Measurements from ENCODE around the gene STARD3NL. TPM values are rescaled to one million over a fixed set of nuclear protein-coding genes. Genes with fewer than 3 reads are reported as not detected.
"Not testable (repeated sequence)": the region's sequence is repeated elsewhere in the genome, so short reads cannot be mapped to it uniquely, and the experiment has no call there.

STARD3NL gene
- total RNA-seq, 1 donor from 2014 or later: 104 TPM

GRCh38 chr7:38215735-38216670 lies 38.0 kb downstream of the STARD3NL start:
- no peak for FAIRE-seq

GRCh38 chr7:38217672-38218071 lies 39.6 kb downstream of the STARD3NL start:
- FAIRE-seq (no peak), DNase-seq (ENCODE audit: low spot score in 2 of 2) (no peak)

More at GRCh38 chr7:38215735-38216670, 38.0 kb downstream of the STARD3NL start:
- peak; percentile 23 to 57 for DNase-seq (ENCODE audit: low spot score in 2 of 2)

- DNase-seq (ENCODE audit: low spot score in 2 of 2) (no peak), FAIRE-seq (no peak)
Measured at GRCh38 chr7:38220452-38220851, 42.4 kb downstream of the STARD3NL start.

GRCh38 chr7:38222481-38223096 lies 44.5 kb downstream of the STARD3NL start:
- FAIRE-seq: peak; percentile 60

GRCh38 chr7:38223306-38223705 lies 45.3 kb downstream of the STARD3NL start:
- no peak for FAIRE-seq
- DNase-seq (ENCODE audit: low spot score in 2 of 2): no peak

More at GRCh38 chr7:38222481-38223096, 44.5 kb downstream of the STARD3NL start:
- peak; percentile 6 to 27 for DNase-seq (ENCODE audit: low spot score in 2 of 2)

- DNase-seq (ENCODE audit: low spot score in 2 of 2) (no peak), FAIRE-seq (no peak)
Measured at GRCh38 chr7:38224392-38224791, 46.3 kb downstream of the STARD3NL start.

GRCh38 chr7:38229386-38229785 lies 51.3 kb downstream of the STARD3NL start:
- DNase-seq (ENCODE audit: low spot score in 2 of 2): no peak
- no peak for FAIRE-seq

GRCh38 chr7:38229884-38230642 lies 52.0 kb downstream of the STARD3NL start:
- FAIRE-seq (no peak), DNase-seq (ENCODE audit: low spot score in 2 of 2) (no peak)

GRCh38 chr7:38232502-38233366 lies 54.7 kb downstream of the STARD3NL start:
- DNase-seq (ENCODE audit: low spot score in 2 of 2): no peak
- no peak for FAIRE-seq

GRCh38 chr7:38234759-38235158 lies 56.7 kb downstream of the STARD3NL start:
- not testable (repeated sequence) for FAIRE-seq

GRCh38 chr7:38235606-38236005 lies 57.6 kb downstream of the STARD3NL start:
- FAIRE-seq (no peak), DNase-seq (ENCODE audit: low spot score in 2 of 2) (no peak)

More at GRCh38 chr7:38234759-38235158, 56.7 kb downstream of the STARD3NL start:
- not testable (repeated sequence) for DNase-seq (ENCODE audit: low spot score in 2 of 2)

GRCh38 chr7:38239129-38239528 lies 61.1 kb downstream of the STARD3NL start:
- not testable (repeated sequence) for DNase-seq (ENCODE audit: low spot score in 2 of 2); FAIRE-seq

- DNase-seq (ENCODE audit: low spot score in 2 of 2) (no peak), FAIRE-seq (no peak)
Measured at GRCh38 chr7:38241071-38241470, 63.0 kb downstream of the STARD3NL start.

GRCh38 chr7:38242814-38243213 lies 64.8 kb downstream of the STARD3NL start:
- no peak for FAIRE-seq

GRCh38 chr7:38243345-38243744 lies 65.3 kb downstream of the STARD3NL start:
- not testable (repeated sequence) for DNase-seq (ENCODE audit: low spot score in 2 of 2); FAIRE-seq

More at GRCh38 chr7:38242814-38243213, 64.8 kb downstream of the STARD3NL start:
- DNase-seq (ENCODE audit: low spot score in 2 of 2): no peak

GRCh38 chr7:38244516-38244915 lies 66.5 kb downstream of the STARD3NL start:
- no peak for DNase-seq (ENCODE audit: low spot score in 2 of 2)
- FAIRE-seq: no peak

- no peak for DNase-seq (ENCODE audit: low spot score in 2 of 2)
- no peak for FAIRE-seq
Measured at GRCh38 chr7:38245409-38245977, 67.4 kb downstream of the STARD3NL start.

GRCh38 chr7:38248069-38248567 lies 70.1 kb downstream of the STARD3NL start:
- no peak for FAIRE-seq
- DNase-seq (ENCODE audit: low spot score in 2 of 2): no peak

- not testable (repeated sequence) for DNase-seq (ENCODE audit: low spot score in 2 of 2); FAIRE-seq
Measured at GRCh38 chr7:38249849-38250248, 71.8 kb downstream of the STARD3NL start.

Data from frontal cortex (tissue), 4 donors.